Endothelial cell of umbilical vein (primary cell): ENCODE measurements around the gene TBX1. TPM values are rescaled to one million over a fixed set of nuclear protein-coding genes. Genes with fewer than 3 reads are reported as not detected.

Experiments
- BruUV-seq: library from RNA; stranded (reverse); fragments of 400-500 nt; replicated peaks from 2 replicates; lab custom pipeline; 2021; lab: Mats Ljungman, UMichigan
- CTCF ChIA-PET: fragments of 300-600, 350-600 bp; sonication (Branson Sonifier 250); formaldehyde crosslinking; loops from one replicate; lab custom pipeline; 2021; ENCODE audit warnings: antibody characterized with exemption, inconsistent platforms; lab: Charles Lee
- POLR2A ChIA-PET: fragments of 300-600, 350-600 bp; sonication (Branson Sonifier 250); formaldehyde crosslinking; loops from one replicate; lab custom pipeline; 2021; ENCODE audit warnings: antibody characterized with exemption, inconsistent platforms; lab: Charles Lee
- DNase-seq: peaks from one replicate; pipeline ENCODE4 v3.0.0-alpha.2; 2011; ENCODE audit warnings: low read depth, low spot score
- FAIRE-seq: peaks from 2 replicates; lab custom pipeline; 2011; peaks lifted over from hg19 to GRCh38; lab: Jason Lieb, UNC
- H2AFZ ChIP-seq: 2 replicates; pipeline ENCODE4 v1.6.0; 2012; ENCODE audit warnings: low read depth, low read length, control low read depth, inconsistent platforms
- H3K27ac ChIP-seq: 2 replicates; pipeline ENCODE4 v1.5.1; 2011; ENCODE audit warnings: low read depth, mild to moderate bottlenecking, control low read depth, low read length, moderate library complexity; ENCODE audit not compliant: insufficient read depth
- H3K27me3 ChIP-seq, 2 experiments: 2 replicates each; pipeline versions ENCODE4 v1.6.0 to v1.6.1; 2011; ENCODE audit warnings: low read length in 2 of 2, mixed read lengths in 1 of 2; ENCODE audit not compliant: control insufficient read depth in 2 of 2, insufficient read depth in 2 of 2
- H3K36me3 ChIP-seq, 2 experiments: 2 replicates in 1 of 2; 3 replicates in 1 of 2; pipeline ENCODE4 v1.5.1; 2011; ENCODE audit warnings: low read length in 2 of 2, mild to moderate bottlenecking in 1 of 2, moderate library complexity in 1 of 2; ENCODE audit not compliant: control insufficient read depth in 2 of 2, insufficient read depth in 2 of 2; ENCODE audit errors: extremely low read depth in 1 of 2
- H3K4me1 ChIP-seq: 3 replicates; pipeline ENCODE4 v1.5.1; 2011; ENCODE audit warnings: mild to moderate bottlenecking, low read length; ENCODE audit not compliant: control insufficient read depth, insufficient read depth; ENCODE audit errors: extremely low read depth
- H3K4me2 ChIP-seq: 2 replicates; pipeline ENCODE4 v1.6.1; 2011; ENCODE audit warnings: low read length, control low read depth, mixed read lengths; ENCODE audit not compliant: insufficient read depth
- H3K4me3 ChIP-seq, 3 experiments: fragments of 200-600 bp in 1 of 3; sonication (generic), shearing (Covaris generic) in 1 of 3; replicated peaks in 1 of 3; 2 replicates each; pipeline ENCODE4 v1.5.1; 2011 to 2016; ENCODE audit warnings: control low read depth in 3 of 3, low read length in 3 of 3, mild to moderate bottlenecking in 2 of 3, inconsistent platforms in 1 of 3, low read depth in 1 of 3, moderate library complexity in 1 of 3; ENCODE audit not compliant: insufficient read depth in 1 of 3
- H3K79me2 ChIP-seq: 2 replicates; pipeline ENCODE4 v1.6.0; 2012; ENCODE audit warnings: low read length, inconsistent platforms; ENCODE audit not compliant: control insufficient read depth, insufficient read depth
- H3K9ac ChIP-seq: replicated peaks from 2 replicates; pipeline ENCODE3; 2011; ENCODE audit warnings: low read length, control low read depth; ENCODE audit not compliant: insufficient read depth; ENCODE audit errors: extremely low read depth
- H3K9me1 ChIP-seq: replicated peaks from 3 replicates; pipeline ENCODE4 v1.6.0; 2011; ENCODE audit warnings: mild to moderate bottlenecking, low read length; ENCODE audit not compliant: control insufficient read depth, insufficient read depth; ENCODE audit errors: extremely low read depth
- H3K9me3 ChIP-seq: replicated peaks from 2 replicates; pipeline ENCODE4 v1.5.1; 2012; ENCODE audit warnings: low read length, inconsistent platforms; ENCODE audit not compliant: control insufficient read depth, insufficient read depth
- H4K20me1 ChIP-seq: replicated peaks from 2 replicates; pipeline ENCODE3; 2011; ENCODE audit warnings: mild to moderate bottlenecking, low read length; ENCODE audit not compliant: control insufficient read depth, insufficient read depth; ENCODE audit errors: extremely low read depth
- EZH2 ChIP-seq: IDR thresholded peaks from 2 replicates; pipeline ENCODE4 v1.6.1; 2012; ENCODE audit warnings: borderline replicate concordance, low read depth, mild to moderate bottlenecking, moderate library complexity, low read length, inconsistent platforms; ENCODE audit not compliant: severe bottlenecking
- FOS ChIP-seq: IDR thresholded peaks from 2 replicates; pipeline ENCODE4 v1.6.1; 2011; ENCODE audit warnings: mild to moderate bottlenecking, low read length, moderate library complexity, borderline replicate concordance; ENCODE audit not compliant: insufficient read depth
- GATA2 ChIP-seq: IDR thresholded peaks from 2 replicates; pipeline ENCODE4 v1.7.0; 2011; ENCODE audit warnings: low read depth, mild to moderate bottlenecking, moderate library complexity, mixed read lengths, low read length; ENCODE audit not compliant: insufficient read length, insufficient read depth
- JUN ChIP-seq: IDR thresholded peaks from 2 replicates; pipeline ENCODE4 v1.6.1; 2011; ENCODE audit warnings: borderline replicate concordance, low read depth; ENCODE audit not compliant: insufficient read length, insufficient read depth
- MYC ChIP-seq: IDR thresholded peaks from one replicate; pipeline ENCODE4 v1.6.1; 2011; ENCODE audit warnings: mild to moderate bottlenecking, low read depth, low read length
- POLR2A ChIP-seq: IDR thresholded peaks from 2 replicates; pipeline ENCODE4 v1.6.1; 2012; ENCODE audit warnings: low read depth, mild to moderate bottlenecking, control low read depth, low read length
- POLR2AphosphoS5 ChIP-seq: IDR thresholded peaks from 2 replicates; pipeline ENCODE4 v1.6.1; 2012; ENCODE audit warnings: low read depth, mild to moderate bottlenecking, control low read depth, low read length, moderate library complexity; ENCODE audit not compliant: insufficient read depth
- dilution Hi-C: fragments of 300-500 bp; cut with MboI; formaldehyde crosslinking; loops from one replicate; pipeline ENCODE4 v1.15.0; 2019; ENCODE audit warnings: low sequenced_read_pairs; ENCODE audit not compliant: extremely low pct_ligation_motif_present
- intact Hi-C: fragments of 100-400 bp; cut with micrococcal nuclease; formaldehyde crosslinking; loops from one replicate; pipeline ENCODE4 v1.10.0; 2022
- polyA plus RNA-seq, 4 experiments: library from polyadenylated mRNA; depleted of rRNA in 3 of 4; stranded (reverse) in 3 of 4; unstranded in 1 of 4; fragments of >200 nt; gene quantifications; 2 replicates each; pipeline versions ENCODE4 v1.2.1 to v1.2.3, GENCODE V29; 2011 to 2012; ENCODE audit warnings: missing spikeins in 1 of 4
- total RNA-seq: library from RNA; stranded (reverse); gene quantifications from 2 replicates; pipeline ENCODE4 v1.2.3, GENCODE V29; 2021
- TF ChIP-seq, protein P1 (sequence below), 2 donors: IDR thresholded peaks; 1 replicate in 1 of 2; 2 replicates in 1 of 2; pipeline ENCODE4 v1.5.1; 2011; ENCODE audit warnings: low read length in 2 of 2, mild to moderate bottlenecking in 2 of 2, moderate library complexity in 2 of 2, control low read depth in 1 of 2, inconsistent platforms in 1 of 2, low read depth in 1 of 2; ENCODE audit not compliant: insufficient read depth in 1 of 2; ENCODE audit errors: extremely low read depth in 1 of 2
- TF ChIP-seq, protein P2 (sequence below): IDR thresholded peaks from 2 replicates; pipeline ENCODE4 v1.6.1; 2011; ENCODE audit not compliant: insufficient read depth, insufficient read length

TBX1 gene
- total and polyA plus RNA-seq, 2 donors (not counting 3 experiments of a cell fraction or from before 2014, with no cell fraction given), result 11.0 to 30.2 TPM

- H4K20me1 ChIP-seq, result no peaks in the 10 kb centered on the region
- no peaks in the 10 kb centered on the region for H3K9me1 ChIP-seq
- H3K4me3 ChIP-seq, result no peak overlapping the region
- dilution Hi-C loops, result no loop called here
- intact Hi-C loops, result no loop called here
- H3K36me3 ChIP-seq, result no peaks in the 10 kb centered on the region
- no peak overlapping the region for H3K27ac ChIP-seq
- TF ChIP-seq MYC (no peak), POLR2AphosphoS5 (no peak)
- no peaks in the 10 kb centered on the region for H3K9me3 ChIP-seq
- CTCF ChIA-PET, result interaction anchor here (1.2 kb wide), 1 partner anchor 172 kb away, joined by 5 read pairs; no protein-coding TSS in a partner anchor
- DNase-seq (no peak), FAIRE-seq (no peak)
- no peak overlapping the region for H2AFZ ChIP-seq
- POLR2A ChIA-PET, result no interaction called here
- no peak overlapping the region for H3K9ac ChIP-seq
- no peaks in the 10 kb centered on the region for H3K4me1 ChIP-seq
- H3K79me2 ChIP-seq, result no peaks in the 10 kb centered on the region
- H3K4me2 ChIP-seq, result no peak overlapping the region
- BruUV-seq, result no TSS peak
- H3K27me3 ChIP-seq, result no peaks in the 10 kb centered on the region
Observed at GRCh38 chr22:19737846-19738663, 22.5 kb upstream of the TBX1 start.

- Histone ChIP-seq H4K20me1 (no peaks in the 10 kb centered on the region), H3K4me2 (no peak overlapping the region), H3K79me2 (no peaks in the 10 kb centered on the region), H3K36me3 (no peaks in the 10 kb centered on the region), H3K27me3 (no peaks in the 10 kb centered on the region), H3K9ac (no peak overlapping the region), H3K27ac (no peak overlapping the region), H3K4me1 (no peaks in the 10 kb centered on the region), H3K9me3 (no peaks in the 10 kb centered on the region), H3K4me3 (no peak overlapping the region), H2AFZ (no peak overlapping the region), H3K9me1 (no peaks in the 10 kb centered on the region)
- CTCF ChIA-PET, result interaction anchor here (1.1 to 1.2 kb wide), 2 partner anchors 8 to 171 kb away, joined by 5 read pairs; no protein-coding TSS in a partner anchor
- intact Hi-C loops (no loop called here), dilution Hi-C loops (no loop called here)
- no peak for TF ChIP-seq EZH2
- TF ChIP-seq, protein P1, sequence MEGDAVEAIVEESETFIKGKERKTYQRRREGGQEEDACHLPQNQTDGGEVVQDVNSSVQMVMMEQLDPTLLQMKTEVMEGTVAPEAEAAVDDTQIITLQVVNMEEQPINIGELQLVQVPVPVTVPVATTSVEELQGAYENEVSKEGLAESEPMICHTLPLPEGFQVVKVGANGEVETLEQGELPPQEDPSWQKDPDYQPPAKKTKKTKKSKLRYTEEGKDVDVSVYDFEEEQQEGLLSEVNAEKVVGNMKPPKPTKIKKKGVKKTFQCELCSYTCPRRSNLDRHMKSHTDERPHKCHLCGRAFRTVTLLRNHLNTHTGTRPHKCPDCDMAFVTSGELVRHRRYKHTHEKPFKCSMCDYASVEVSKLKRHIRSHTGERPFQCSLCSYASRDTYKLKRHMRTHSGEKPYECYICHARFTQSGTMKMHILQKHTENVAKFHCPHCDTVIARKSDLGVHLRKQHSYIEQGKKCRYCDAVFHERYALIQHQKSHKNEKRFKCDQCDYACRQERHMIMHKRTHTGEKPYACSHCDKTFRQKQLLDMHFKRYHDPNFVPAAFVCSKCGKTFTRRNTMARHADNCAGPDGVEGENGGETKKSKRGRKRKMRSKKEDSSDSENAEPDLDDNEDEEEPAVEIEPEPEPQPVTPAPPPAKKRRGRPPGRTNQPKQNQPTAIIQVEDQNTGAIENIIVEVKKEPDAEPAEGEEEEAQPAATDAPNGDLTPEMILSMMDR (IDR thresholded peaks at IDR 0.05; ENCODE audit: extremely low read depth in 1 of 2, insufficient read depth in 1 of 2, low read depth in 1 of 2, low read length in 2 of 2), result no peak
- TF ChIP-seq JUN, result no peak
- no peak for TF ChIP-seq MYC
- TF ChIP-seq FOS, result no peak
- no peak for TF ChIP-seq GATA2
- TF ChIP-seq, protein P2, sequence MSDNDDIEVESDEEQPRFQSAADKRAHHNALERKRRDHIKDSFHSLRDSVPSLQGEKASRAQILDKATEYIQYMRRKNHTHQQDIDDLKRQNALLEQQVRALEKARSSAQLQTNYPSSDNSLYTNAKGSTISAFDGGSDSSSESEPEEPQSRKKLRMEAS, result no peak
- no peak for TF ChIP-seq POLR2AphosphoS5
- TF ChIP-seq POLR2A, result no peak
- FAIRE-seq (no peak), DNase-seq (no peak)
- BruUV-seq, result no TSS peak
- POLR2A ChIA-PET, result no interaction called here
Observed at GRCh38 chr22:19738664-19739447, 21.7 kb upstream of the TBX1 start.
